Pancreas (tissue), 10 donors: ENCODE data around the gene ARL6IP4. TPM values are rescaled to one million over a fixed set of nuclear protein-coding genes. Genes with fewer than 3 reads are reported as not detected.
A peak's percentile ranks its signal among the peaks of the same experiment; 100 is the strongest.

Experiments used
- ATAC-seq, 4 donors: fragments of 200-7000 bp; cut with Tn5 transposase; one replicate each; pipeline versions ENCODE4 v1.8.0 to v1.9.1; 2020; ENCODE audit warnings: mild to moderate bottlenecking in 4 of 4, moderate library complexity in 4 of 4
- DNase-seq, 6 donors: peaks; one replicate each; pipeline ENCODE4 v3.0.0-alpha.2; 2020
- FAIRE-seq: peaks from 2 replicates; lab custom pipeline; 2012; peaks lifted over from hg19 to GRCh38; lab: Jason Lieb, UNC
- H3K27ac ChIP-seq, 4 donors: fragments of 200-600 bp; sonication (generic); 1 replicate in 3 of 4; 2 replicates in 1 of 4; pipeline versions ENCODE4 v1.5.0 to v1.8.0; 2020
- H3K27me3 ChIP-seq, 4 donors: fragments of 200-600 bp; one replicate each; pipeline ENCODE4 v1.8.0; 2021
- H3K36me3 ChIP-seq, 3 donors: fragments of 200-600 bp; sonication (generic) in 1 of 3; one replicate each; pipeline versions ENCODE4 v1.5.0 to v1.8.0; 2020 to 2021
- H3K4me1 ChIP-seq, 3 donors: fragments of 200-600 bp; one replicate each; pipeline ENCODE4 v1.8.0; 2021
- H3K4me3 ChIP-seq, 4 donors: fragments of 200-600 bp; sonication (generic) in 2 of 4; one replicate each; pipeline versions ENCODE4 v1.5.0 to v1.8.0; 2020 to 2021
- H3K9me3 ChIP-seq, 4 donors: fragments of 200-600 bp; one replicate each; pipeline ENCODE4 v1.8.0; 2021
- WGBS, 2 donors: extraction: QIAGEN DNeasy Blood & Tissue Kit; methylation state at CpG; one replicate each; pipeline ENCODE4 v1.1.7; 2013; 5-methylcytosine and 5-hydroxymethylcytosine counted together
- intact Hi-C, 3 donors: fragments of 100-400 bp; cut with DNase I; formaldehyde crosslinking; loops; one replicate each; pipeline versions ENCODE4 v1.11.1 to v1.14.2; 2022
- polyA plus RNA-seq, 2 donors: library from polyadenylated mRNA; stranded (reverse); fragments of 200-250 nt; gene quantifications; one replicate each; pipeline ENCODE4 v1.2.3, GENCODE V29; 2013
- total RNA-seq, 6 donors: library from RNA; stranded (reverse); fragmentation: NEBNext Ultra II Directional in 4 of 6; extraction: Animal tissue kit (Norgen Biotek cat#: 25700) in 4 of 6; gene quantifications; one replicate each; pipeline versions ENCODE4 v1.2.1 to v1.2.4, GENCODE V29; 2021 to 2023
- TF ChIP-seq, protein P1 (sequence below), 4 donors: fragments of 200-600 bp; sonication (generic) in 3 of 4; IDR thresholded peaks; one replicate each; pipeline versions ENCODE4 v1.5.0 to v1.8.0; 2021; ENCODE audit warnings: antibody characterized with exemption in 4 of 4
- donor health status: healthy with polysubstance abuse.
- donor health status: DM: no; HTN: no; CAD: no; lungs with moderate emphysema.
- donor health status: DM: no; HTN: no; CAD: no.
- donor health status: control.
- donor health status: control.
- donor health status: Bipolar disorder and iron deficiency.
- donor health status: DM: yes; HTN: yes; CAD: no.
- donor health status: DM: no; HTN: no; CAD: no.
- donor health status: DM: no; HTN: no; CAD: no.
- donor health status: DM: yes; HTN: yes; CAD: no.

Gene ARL6IP4
- total and polyA plus RNA-seq, 8 donors, result 85.3 to 296 (median 107) TPM

DNA sequence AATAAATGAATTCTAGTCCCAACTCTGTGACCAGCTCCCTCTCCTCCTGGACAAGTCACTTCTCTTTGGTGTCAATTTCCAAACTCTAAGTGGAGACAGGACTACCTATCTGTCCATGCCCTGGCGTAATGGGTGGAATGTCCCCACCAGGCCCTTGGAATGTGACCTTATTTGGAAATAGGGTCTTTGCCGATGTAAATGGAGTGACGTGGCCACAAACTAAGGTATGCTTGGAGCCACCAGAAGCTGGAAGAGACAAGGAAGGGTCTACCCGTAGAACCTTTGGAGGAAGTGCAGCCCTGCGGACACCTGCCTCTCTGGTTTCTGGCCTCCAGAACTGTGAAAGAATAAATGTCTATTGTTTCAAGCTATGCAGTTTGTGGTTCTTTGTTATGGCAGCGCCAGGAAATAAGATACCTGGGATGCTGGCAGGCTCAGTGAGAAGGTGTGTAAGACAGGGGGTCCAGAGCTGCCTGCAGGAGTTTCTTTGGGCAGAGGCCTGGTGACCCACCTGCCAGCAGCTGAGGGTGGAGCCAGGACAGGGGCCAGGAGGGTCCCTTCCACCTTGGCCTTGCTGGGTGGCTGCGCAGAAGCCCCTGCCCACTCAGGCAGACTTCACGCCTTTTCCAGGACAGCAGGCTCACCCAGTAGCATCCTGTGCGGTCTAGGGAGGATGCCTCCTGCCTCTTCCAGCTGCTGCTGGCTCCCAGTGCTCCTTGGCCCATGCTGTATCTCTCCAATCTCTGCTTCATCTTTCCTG is 45.8 kb downstream of the ARL6IP4 start:
- 88 to 92% methylated on average over 9 of the region's 9 CpGs for WGBS, 2 donors

DNA sequence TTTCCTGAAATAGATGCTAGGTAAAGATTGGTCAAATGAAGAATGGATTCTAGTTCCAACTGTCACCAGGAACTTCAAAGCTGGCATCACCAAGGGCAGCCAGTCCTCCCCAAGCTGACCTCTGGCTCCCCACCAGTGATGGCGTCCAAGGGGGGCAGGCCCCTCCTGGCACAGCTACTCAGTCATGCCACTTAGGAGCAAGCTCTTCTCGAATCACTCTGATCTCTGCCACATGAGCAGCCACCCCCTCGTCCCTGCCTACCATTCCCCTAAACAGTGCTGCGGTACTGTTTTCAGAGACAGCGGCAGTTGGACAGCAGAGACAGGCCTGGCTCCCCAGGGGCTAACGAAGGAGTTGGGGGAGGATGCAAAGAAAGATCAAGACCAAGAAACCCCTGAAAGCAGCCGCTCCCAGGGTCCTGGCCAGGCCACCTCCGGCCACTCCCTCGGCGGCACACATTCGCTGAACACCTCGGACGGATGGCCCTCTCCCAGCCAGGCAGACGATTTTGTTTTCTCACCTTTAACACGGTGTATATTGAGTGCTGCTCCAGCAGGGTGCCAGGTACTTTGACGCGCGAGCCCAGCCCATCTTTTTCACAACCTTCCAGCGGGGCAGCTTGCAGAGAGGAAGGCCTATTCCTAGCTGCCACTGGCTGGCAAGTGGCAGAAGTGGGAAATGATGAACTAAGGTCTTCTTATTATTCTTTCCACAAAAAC is 47.4 kb downstream of the ARL6IP4 start:
- DNase-seq, result peak in 2 of 6 donors; percentile 21 to 30
- FAIRE-seq, result no peak
- intact Hi-C loops, result no loop called here
- Histone ChIP-seq H3K9me3 (no peaks in the 10 kb centered on the region), H3K36me3 (no peaks in the 10 kb centered on the region), H3K4me1 (no peaks in the 10 kb centered on the region), H3K27me3 (no peaks in the 10 kb centered on the region), H3K4me3 (no peak overlapping the region), H3K27ac (no peak overlapping the region)
- TF ChIP-seq, protein P1, sequence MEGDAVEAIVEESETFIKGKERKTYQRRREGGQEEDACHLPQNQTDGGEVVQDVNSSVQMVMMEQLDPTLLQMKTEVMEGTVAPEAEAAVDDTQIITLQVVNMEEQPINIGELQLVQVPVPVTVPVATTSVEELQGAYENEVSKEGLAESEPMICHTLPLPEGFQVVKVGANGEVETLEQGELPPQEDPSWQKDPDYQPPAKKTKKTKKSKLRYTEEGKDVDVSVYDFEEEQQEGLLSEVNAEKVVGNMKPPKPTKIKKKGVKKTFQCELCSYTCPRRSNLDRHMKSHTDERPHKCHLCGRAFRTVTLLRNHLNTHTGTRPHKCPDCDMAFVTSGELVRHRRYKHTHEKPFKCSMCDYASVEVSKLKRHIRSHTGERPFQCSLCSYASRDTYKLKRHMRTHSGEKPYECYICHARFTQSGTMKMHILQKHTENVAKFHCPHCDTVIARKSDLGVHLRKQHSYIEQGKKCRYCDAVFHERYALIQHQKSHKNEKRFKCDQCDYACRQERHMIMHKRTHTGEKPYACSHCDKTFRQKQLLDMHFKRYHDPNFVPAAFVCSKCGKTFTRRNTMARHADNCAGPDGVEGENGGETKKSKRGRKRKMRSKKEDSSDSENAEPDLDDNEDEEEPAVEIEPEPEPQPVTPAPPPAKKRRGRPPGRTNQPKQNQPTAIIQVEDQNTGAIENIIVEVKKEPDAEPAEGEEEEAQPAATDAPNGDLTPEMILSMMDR (IDR thresholded peaks at IDR 0.05), result no peak
- WGBS, 2 donors, result 80 to 85% methylated on average over 19 of the region's 19 CpGs
- no peak for ATAC-seq

More for the DNA sequence above, 45.8 kb downstream of the ARL6IP4 start:
- Histone ChIP-seq H3K4me3 (no peak overlapping the region), H3K4me1 (no peaks in the 10 kb centered on the region), H3K9me3 (no peaks in the 10 kb centered on the region), H3K27me3 (no peaks in the 10 kb centered on the region), H3K27ac (no peak overlapping the region), H3K36me3 (no peaks in the 10 kb centered on the region)
- DNase-seq, result peak in 1 of 6 donors; percentile 17
- ATAC-seq, result no peak
- no peak for FAIRE-seq
- TF ChIP-seq, protein P1 (IDR thresholded peaks at IDR 0.05), result no peak
- intact Hi-C loops, result no loop called here

DNA sequence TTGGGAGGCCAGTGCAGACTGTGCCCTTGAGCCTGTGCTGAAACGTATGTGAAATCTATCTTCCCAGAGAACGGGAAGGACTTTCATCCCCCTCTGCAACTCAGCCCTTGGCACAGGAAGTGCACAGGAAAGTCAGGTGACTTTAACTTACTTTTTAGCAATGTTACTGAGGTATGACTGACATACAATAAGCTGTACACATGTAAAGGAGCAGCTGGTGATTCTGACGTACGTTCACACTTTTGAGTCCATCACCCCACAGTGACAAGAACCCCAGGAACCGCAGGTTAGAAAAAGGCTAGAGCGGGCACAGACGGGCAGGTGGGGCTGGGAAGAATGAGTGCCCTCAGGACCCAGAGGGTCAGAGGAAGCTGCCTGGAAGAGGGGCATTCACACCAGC is 48.0 kb downstream of the ARL6IP4 start:
- peak in 1 of 6 donors; percentile 15 for DNase-seq
- no peaks in the 10 kb centered on the region for H3K4me1 ChIP-seq
- H3K9me3 ChIP-seq, result no peaks in the 10 kb centered on the region
- FAIRE-seq, result no peak
- WGBS, 2 donors, result 87 to 90% methylated on average over 7 of the region's 7 CpGs
- ATAC-seq, result no peak
- TF ChIP-seq, protein P1 (IDR thresholded peaks at IDR 0.05), result no peak
- H3K4me3 ChIP-seq, result no peak overlapping the region
- H3K36me3 ChIP-seq, result no peaks in the 10 kb centered on the region
- H3K27me3 ChIP-seq, result no peaks in the 10 kb centered on the region
- intact Hi-C loops, result no loop called here
- H3K27ac ChIP-seq, result no peak overlapping the region

DNA sequence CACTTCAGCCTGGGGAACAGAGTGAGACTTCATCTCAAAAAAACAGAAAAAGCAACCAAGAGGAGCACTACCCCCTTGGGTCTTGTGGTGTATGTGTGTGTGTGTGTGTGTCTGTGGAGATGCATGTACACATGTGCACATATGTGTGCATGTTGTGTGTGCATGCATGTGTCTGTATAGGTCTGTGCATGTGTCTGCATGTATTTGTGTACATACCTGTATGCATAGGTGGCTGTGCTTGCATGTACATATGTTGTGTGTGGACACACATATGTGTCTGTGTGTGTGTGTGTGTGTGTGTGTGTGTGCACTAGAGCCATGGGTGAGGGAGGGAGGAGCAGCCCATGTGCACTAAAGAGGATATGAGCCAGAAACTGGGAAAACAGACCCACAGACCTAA is 49.1 kb downstream of the ARL6IP4 start:
- H3K27ac ChIP-seq, result no peak overlapping the region
- no peaks in the 10 kb centered on the region for H3K27me3 ChIP-seq
- no peaks in the 10 kb centered on the region for H3K4me1 ChIP-seq
- H3K9me3 ChIP-seq, result no peaks in the 10 kb centered on the region
- no peak overlapping the region for H3K4me3 ChIP-seq
- intact Hi-C loops, result no loop called here
- ATAC-seq (no peak), FAIRE-seq (no peak), DNase-seq (no peak)
- H3K36me3 ChIP-seq, result no peaks in the 10 kb centered on the region
- TF ChIP-seq, protein P1 (IDR thresholded peaks at IDR 0.05), result no peak
